ENCODE results near the gene DCAKD.
A peak's percentile ranks its signal among the peaks of the same experiment; 100 is the strongest.
"Not testable (repeated sequence)": the region's sequence is repeated elsewhere in the genome, so short reads cannot be mapped to it uniquely, and the experiment has no call there.

DCAKD gene

DNA sequence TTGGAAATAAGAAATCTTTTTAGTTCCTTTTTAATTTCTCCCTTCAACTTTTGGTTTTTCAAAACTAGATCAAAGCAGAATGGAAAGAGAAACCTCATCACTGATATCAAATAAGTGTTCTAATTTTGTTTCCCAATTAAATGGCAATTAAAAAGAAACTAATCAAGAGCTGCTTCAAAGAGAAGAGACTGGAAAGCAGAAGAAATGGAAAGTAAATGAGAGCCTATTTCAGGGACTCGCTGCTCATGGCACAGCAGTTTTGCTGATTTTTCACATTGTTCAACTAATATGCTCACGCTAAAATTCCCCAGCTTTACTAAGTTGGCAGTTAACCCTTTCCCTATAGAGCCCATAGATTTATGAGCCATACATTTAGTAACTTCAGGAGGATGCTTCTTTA is 16.2 kb upstream of the DCAKD start:
- no peak for DNase-seq (ENCODE audit: low read depth in 1 of 2, low spot score in 1 of 2)

DNA sequence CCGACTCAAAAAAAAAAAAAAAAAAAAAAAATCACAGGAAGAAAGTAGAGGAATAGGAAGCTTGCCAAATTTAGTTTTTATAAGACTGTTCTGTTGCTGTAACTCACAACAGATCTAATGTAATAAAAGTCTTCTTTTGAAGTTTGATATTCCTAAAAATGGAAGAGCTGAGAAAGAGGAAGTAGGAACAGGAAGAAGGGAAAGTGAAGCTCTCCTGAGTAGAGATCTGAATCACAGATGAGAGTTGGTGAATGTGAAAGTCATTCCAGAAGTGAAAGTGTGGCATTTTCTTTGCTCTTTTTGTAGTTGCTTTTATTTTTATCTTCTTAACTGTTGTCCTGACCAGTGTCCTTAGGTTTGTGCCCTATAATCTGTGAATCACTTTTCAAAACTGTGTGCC is 11.8 kb upstream of the DCAKD start:
- DNase-seq (ENCODE audit: low read depth in 1 of 2, low spot score in 1 of 2) = no peak

DNA sequence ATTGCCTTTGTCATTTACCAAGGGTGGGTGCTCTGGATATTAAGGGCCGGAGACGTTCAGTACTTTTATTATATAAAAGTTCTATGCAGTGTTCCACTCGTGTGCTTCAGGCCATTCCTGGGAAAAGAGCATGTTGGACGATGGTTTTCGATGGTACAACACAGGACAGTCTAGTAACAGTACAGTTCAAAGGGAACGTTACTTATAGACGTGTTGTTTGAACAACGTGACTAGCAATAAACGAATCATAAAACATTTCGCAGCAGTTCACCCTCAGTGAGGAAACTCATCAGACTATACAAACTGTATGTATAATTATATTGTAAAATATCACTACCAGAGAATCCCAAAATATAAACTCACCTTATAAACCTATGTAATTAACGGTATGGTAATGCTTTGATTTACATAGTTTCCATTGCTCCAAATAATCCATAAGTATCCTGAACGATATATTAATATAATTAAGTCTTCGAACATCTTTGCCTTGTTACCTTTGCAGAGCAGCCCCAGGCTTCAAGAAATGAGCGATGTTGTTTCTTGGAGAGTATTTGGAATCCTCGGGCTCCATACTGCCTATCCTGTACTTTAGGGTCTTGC is 10.3 kb upstream of the DCAKD start:
- DNase-seq (ENCODE audit: low read depth in 1 of 2, low spot score in 1 of 2) = no peak

DNA sequence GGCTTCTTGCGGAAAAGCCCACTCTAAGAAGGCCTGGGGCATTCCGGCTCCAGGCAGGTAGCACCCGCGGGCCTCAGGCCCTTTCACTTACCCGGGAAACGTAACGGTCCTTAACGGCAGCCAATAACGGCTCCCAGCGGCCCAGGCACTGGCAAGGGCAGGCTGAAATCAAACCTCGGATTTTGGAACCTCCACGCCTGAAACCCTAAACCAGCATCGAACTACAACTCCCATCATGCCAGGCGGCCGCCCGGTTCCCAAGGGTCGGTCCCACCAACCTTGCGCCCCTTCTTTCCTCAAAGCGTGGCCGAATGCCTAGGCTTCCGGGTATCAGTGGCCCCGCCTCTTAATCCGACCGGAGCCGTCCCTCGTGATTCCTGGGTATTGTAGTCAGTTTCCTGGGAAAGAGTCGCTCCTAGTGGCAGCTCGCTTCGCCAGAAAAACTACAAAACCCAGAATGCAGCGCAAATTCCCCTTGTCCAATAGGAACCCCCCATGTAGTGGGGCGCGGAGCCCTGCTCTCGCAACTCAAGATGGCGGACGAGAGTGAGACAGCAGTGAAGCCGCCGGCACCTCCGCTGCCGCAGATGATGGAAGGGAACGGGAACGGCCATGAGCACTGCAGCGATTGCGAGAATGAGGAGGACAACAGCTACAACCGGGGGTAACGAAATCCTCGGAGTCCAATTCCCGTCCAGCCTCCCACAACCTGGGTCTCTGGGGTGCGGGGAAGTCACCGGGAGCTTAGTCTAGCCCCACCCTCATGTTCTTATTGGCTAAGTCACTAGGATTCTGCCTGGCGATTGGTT is 9.6 kb upstream of the DCAKD start, which contains the start of gene NMT1:
Gene NMT1, plus strand, starts transcription at position 521 of the 809 bp plus-strand sequence. Its CDS starts 13 bp downstream, at position 534.
- peak; percentile 82 to 92 for DNase-seq (ENCODE audit: low read depth in 1 of 2, low spot score in 1 of 2)

DNA sequence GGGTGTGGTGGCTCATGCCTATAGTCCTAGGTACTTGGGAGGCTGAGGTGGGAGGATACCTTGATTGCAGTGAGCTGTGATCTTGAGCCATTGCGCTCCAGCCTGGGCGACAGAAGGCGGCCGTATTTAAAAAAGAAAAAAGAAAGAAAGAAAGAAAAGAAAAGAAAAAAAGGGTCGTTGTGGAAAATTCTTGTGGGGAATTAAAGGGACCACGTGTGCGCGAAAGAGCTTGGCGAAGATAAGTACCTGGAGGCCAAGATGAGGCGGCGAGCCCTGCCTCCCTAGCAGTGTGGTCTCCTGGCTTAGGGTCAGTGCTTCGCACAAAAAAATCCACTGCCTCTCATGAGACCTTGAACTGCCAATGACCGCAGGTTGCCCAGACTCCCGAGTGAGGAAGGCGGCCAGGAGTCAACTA is 9.0 kb upstream of the DCAKD start:
- DNase-seq (ENCODE audit: low read depth in 1 of 2, low spot score in 1 of 2) = no peak

DNA sequence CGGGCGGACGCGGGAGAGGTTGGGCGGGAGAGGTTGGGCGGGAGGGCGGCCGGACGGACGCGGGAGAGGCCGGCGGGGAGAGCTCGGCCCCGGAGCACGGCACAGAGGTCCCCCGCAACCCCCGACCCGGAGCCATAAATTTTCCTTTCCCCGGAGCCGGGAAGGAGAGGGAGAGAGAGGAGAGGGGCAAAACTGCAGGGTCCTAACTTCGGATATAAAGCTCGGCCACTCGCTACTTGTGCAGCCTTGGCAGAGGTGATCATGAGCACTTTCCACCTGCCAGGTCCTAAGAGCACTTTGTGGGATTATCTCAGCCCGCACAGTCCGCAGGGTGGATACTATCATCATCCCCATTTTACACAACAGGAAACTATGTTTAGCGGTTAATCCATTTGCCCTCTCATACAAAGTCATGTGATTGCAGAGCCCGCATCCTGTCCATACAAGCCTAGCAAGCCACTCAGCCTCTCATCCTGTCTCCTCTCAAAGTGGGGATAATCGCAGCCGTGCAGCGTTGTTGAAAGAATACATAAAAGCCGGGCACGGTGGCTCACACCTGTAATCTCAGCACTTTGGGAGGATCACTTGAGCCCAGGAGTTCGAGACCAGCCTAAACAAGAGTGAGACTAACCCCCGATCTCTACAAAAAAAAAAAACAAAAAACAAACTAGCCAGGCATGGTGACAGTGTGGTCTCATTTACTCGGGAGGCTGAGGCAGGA is 780 bp upstream of the DCAKD start:
- DNase-seq (ENCODE audit: low read depth in 1 of 2, low spot score in 1 of 2) = peak; percentile 9 to 13

DNA sequence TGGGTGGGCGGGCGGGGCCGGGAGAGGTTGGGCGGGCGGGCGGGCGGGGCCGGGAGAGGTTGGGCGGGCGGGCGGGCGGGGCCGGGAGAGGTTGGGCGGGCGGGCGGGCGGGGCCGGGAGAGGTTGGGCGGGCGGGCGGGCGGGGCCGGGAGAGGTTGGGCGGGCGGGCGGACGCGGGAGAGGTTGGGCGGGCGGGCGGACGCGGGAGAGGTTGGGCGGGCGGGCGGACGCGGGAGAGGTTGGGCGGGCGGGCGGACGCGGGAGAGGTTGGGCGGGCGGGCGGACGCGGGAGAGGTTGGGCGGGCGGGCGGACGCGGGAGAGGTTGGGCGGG is 254 bp upstream of the DCAKD start:
- not testable (repeated sequence) for DNase-seq (ENCODE audit: low read depth in 1 of 2, low spot score in 1 of 2)

DNA sequence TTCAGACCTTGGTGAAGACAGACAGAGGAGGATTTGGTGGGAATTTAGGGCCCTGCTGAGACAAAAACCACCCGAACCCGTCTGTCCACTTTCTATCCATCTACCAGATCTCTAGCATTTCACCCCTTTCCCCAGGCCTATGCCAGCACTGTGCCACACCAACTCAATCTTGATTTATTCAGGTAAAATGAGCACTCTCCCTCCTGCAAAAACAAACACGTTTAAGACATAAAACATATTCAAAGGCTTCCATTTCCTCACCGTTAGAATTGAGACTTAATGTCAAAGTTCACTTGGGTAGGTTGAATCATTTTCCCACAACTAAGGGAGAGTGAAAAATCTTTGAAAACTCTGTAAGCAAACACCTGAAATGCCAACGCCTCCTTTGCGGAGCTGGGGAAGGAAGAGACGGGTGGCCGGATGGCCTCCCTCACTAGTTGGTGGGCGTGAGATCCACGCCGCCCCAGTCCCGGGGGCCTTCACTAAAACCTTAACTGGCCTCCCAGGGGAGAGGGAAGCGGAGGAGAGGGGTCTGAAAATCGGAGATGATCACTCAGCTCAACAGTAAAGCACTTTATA is 862 bp downstream of the DCAKD start:
- DNase-seq (ENCODE audit: low read depth in 1 of 2, low spot score in 1 of 2) = peak in 1 of 2 donors; percentile 4

DNA sequence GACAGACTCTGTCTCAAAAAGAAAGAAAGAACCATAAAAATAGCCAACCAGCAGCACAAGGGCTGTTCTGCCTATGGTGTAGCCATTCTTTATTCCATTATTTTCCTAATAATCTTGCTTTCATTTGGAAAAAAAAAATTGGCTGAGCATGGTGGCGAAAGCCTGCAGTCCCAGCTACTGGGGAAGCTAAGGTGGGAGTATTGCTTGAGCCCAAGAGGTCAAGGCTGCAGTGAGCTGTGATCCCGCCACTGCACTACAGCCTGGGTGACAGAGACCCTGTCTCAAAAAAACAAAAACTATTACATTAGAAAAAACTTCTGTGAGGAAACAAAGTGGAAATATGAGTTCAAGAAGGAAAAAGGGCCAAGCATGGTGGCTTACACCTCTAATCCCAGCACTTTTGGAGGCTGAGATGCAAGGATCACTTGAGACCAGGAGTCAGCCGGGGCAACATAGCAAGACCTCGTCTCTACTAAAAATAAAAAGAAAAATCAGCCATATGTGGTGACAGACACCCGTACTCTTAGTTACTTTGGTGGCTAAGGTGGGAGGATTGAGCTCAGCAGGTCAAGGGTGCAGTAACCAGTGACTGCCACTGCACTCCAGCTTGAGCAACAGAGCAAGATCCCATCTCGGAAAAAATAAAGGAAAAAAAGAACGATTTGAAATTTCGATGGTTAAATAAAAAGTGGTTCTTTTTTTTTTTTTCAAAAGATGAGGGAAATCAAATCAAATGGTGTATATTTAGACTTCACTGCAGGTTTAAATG is 2.5 kb downstream of the DCAKD start:
- DNase-seq (ENCODE audit: low read depth in 1 of 2, low spot score in 1 of 2) = no peak

DNA sequence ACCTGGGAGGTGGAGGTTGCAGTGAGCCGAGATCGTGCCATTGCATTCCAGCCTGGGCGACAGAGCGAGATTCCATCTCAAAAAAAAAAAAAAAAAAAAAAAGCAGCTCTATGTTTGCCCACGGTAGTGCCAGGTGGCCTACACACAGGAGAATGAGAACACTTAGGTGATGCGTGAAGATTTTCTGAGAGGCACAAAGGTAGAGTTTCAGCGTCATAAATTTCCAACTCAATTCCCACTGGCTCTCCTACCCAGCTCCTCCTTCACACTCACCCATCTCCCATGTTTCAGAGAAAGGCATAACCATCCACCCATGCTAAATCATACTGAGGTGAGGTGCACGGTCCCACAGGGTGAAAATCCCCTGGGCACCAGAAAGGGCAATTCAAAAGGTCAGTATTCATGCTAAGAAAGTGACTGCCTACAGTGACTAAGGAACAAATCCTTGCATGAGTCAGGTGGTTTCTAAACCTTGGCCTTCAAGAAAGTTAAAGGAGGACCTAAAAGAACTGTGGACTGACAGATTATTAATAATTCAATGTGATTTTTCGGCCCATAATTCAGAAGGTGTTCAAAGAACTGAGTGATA is 4.8 kb downstream of the DCAKD start:
- DNase-seq (ENCODE audit: low read depth in 1 of 2, low spot score in 1 of 2) = no peak

DNA sequence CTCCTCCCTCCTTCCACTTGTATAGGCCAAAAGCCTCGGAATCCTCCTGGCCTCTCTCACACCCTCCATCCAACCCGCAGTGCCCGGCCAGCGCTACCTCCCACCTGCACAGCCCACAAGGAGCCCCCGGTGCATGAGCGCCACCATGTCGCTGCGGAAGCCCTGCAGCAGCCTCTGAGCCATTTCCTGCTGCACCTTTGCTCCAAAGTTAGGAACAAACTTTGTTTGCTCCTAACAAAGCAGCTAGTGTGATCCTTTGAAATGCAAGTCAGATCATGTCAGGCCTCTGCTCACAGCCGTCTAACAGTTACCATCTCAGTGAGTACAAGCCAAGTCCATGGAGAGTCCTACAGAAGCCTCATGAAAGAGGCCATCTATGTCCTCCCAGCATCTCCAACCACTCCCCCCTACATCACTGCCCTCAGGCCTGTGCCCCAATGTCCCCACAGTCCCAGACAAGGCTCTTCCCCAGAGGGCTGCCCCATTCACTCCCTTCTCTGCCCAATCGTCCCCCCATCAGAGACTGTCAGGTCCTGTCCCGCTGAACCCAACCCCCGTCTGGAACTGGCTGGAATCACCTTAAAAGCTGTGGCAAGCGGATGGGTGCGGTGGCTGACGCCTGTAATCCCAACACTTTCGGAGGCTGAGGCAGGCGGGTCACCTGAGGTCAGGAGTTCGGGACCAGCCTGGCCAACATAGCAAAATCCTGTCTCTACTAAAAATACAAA is 7.5 kb downstream of the DCAKD start:
- DNase-seq (ENCODE audit: low read depth in 1 of 2, low spot score in 1 of 2) = no peak

DNA sequence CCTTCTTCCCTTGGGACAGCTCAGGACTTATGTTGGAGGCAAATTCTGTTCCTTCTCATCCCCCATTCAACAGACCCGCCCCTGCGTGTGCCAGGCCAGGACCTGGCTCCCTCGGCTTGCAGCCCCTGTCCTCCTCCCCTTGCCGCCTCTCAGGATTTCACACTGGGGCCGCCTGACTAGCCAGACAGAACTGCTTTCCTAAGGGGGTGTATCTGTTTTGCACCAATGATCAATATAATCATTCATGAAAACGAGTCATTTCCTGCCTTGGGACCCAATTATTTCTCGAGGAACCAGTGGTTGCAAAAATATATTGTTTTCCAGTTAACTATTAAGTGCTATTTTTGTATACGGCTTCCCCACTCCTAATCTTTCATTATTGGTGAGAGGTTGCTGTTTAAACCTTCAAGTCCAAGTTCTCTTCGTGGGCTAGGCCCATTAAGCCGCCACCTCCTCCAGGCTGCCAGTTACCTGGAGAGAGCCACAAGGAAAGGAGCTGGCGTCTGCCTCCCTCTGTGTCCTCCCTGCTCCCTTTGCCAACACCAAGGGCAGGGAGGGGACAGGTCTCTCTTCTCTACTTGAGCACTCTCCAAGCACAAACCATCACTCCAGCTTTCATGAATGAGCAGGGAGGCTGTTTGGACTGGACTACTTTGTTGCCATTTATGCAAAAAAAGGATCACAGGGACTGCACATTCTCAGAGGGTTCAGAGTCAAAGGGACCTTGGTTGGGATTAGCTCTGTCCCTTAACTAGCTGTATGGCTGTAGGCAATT is 8.9 kb downstream of the DCAKD start:
- no peak for DNase-seq (ENCODE audit: low read depth in 1 of 2, low spot score in 1 of 2)

DNA sequence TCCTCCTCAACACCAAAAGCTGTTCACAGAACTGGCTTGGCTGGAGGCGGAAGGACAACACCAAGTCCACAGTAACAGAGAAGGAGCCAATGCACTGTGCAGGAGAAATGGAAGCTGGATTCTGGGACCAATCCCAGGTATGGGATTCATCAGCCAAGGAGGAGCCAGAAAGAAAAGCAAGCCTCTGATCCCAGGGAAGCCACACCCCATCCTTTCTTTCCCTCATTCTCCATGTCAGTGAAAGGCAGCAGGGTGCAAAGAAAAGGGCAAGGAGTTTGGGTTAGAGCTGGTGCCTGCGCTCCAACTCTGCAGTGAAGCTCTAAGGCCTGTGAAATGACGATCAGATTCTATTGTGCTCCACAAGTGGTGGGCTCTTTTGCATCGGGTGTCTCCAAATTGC is 11.0 kb downstream of the DCAKD start:
- DNase-seq (ENCODE audit: low read depth in 1 of 2, low spot score in 1 of 2) = no peak

DNA sequence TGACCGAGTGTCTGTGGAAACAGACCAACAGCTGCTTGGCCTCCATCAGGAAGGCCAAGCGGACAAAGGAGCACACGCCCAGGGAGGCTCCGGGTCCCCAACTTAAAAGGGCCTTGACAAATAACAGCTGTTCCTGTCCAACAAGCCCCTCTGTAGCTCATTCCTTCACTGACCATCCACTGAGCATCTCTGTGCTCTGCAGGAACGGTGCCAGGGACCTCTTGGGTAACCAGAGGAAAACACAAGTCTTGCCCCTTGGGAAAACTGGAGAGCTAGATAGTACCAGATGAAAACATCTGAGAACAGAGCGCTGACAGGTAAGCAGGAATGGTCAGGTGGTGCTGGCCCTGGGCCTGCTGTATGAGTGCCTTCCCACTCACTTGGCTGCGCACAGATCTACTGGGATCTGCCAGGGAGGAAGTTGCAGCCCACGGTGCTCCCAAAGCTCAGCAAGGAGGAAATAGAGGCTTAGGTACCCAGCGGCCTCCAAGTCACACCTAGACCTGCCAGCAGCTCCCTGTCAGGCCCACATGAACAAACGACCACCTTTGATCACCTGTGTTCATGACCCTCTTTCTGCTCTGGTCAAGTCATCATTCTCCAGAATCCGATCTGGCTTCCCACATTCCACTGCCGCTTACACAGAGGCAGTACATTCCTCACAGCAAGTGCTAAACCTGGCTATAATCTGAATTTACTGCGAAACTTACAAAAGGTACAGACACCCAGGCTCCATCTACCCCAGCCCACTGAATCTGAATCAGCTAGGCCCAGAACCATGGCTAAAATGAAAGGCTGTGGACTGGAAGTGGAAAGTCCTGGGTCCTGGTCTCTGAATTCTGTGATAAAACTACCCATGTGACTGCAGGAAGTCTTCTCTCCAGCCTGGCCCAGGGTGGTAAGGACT is 12.5 kb downstream of the DCAKD start:
- no peak for DNase-seq (ENCODE audit: low read depth in 1 of 2, low spot score in 1 of 2)

DNA sequence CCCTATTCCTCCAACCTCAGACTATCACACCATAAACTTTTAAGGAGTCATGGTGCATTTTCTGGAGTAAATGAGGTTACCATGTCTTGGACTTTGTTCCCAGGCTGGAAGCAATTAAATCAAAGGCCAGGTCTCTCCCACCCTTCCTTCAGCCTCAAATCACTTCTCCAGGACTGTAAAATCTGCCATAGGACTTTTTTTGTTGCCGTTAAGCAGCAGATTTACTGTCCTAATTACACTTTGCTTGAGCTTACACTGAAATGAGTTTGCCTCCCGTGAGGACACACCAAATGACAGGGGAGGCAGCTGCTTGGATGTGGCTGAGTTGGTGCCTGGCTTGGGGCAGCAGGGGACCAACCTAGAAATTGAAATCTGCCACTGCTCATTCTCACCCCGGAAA is 14.7 kb downstream of the DCAKD start:
- no peak for DNase-seq (ENCODE audit: low read depth in 1 of 2, low spot score in 1 of 2)

DNA sequence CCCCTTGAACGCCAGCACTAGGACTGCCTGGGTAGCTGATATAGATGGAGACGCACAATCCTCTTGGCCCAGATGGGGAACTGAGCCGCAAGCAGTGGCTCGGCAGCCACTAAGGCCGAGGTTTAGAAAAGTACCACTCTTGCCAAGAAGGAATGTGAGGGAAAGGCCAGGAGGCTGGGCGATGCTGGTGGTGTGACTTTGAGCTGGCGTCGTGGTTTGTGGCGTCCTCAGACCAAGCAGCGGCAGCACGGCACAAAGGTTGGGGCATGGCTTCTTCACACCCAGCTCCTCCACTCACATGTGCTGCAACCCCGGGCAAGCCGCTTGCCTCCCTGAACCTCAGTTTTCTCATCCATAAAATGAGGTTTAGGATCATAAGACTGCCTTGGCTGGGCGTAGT is 15.6 kb downstream of the DCAKD start:
- DNase-seq (ENCODE audit: low read depth in 1 of 2, low spot score in 1 of 2) = no peak

DNA sequence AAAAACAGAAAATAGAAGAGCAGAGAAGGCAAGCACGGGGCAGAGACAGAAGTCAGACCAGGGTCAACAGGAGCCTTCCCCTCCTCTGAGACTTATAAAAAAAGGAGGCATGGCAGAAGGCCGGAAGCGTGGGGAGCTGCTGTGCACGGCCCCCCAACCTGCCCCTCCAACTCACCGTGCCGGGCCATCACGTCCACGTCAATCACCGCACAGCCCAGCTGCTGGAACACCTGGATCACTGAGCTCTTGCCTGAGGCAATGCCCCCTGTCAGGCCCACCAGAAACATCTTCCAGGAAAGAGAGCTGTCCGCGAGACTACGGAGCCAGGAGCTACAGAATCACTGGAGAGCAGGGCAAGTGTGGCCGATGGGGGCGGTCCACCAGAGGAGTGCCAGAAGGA is 16.8 kb downstream of the DCAKD start:
- no peak for DNase-seq (ENCODE audit: low read depth in 1 of 2, low spot score in 1 of 2)

DNA sequence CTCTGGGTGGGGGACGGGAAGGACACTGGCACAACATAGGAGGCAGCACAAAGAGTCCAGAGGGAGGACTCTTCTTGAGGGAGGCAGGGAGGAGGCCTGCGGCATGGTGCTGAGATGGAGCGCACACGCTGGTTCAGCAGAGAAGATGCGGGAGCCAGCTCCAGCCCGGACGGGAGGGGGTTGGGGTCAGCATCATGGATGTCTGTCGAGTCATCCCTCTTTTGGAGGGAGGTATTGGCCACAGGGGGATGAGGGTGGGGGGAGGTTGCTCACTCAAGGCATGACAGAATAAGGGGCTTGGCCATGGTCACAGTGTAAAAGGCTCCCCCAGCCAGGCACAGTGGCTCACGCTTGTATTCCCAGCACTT is 19.3 kb downstream of the DCAKD start:
- DNase-seq (ENCODE audit: low read depth in 1 of 2, low spot score in 1 of 2) = no peak

Measured in activated T-helper 1 cell treated with anti-CD3 and anti-CD28 coated beads, Interleukin-2, amount 50 U/mL, for 16 hours (primary cell).